Astrocyte of the cerebellum (primary cell): ENCODE data around the gene WIPI1.

Experiments used
- DNase-seq: peaks from one replicate; pipeline ENCODE4 v3.0.0-alpha.2; 2011; ENCODE audit warnings: low read depth
- H3K4me3 ChIP-seq: 2 replicates; pipeline ENCODE4 v1.5.1; 2011; ENCODE audit warnings: mild to moderate bottlenecking, low read depth, low read length, moderate library complexity
- in situ Hi-C: cut with HindIII; loops from 2 replicates; pipeline ENCODE4 v1.10.0; 2017; ENCODE audit warnings: low sequenced_read_pairs
- TF ChIP-seq, protein P1 (sequence below): IDR thresholded peaks from 2 replicates; pipeline ENCODE4 v1.5.1; 2012; ENCODE audit warnings: low read length, low read depth, moderate library complexity, mild to moderate bottlenecking; ENCODE audit errors: missing control alignments

WIPI1 gene

DNA sequence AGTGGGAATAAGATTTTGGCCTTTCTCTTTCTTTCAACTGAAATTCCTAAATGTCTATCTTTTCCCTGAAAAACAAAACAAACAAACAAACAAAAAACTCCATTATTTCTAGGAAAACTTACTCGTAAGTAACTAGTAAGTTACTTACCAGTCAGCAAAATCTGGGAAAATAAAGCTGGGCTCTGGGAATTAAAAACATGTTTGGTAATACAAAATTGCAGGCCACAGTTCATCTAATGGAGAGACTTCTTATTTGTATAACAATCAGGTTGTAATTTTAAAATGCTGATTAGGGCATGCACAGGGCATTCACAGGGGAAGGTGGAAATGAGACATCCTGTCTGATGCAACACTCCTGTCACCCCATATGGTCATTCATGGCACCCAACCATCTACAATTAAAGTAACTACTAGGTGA is 3.8 kb upstream of the WIPI1 start:
- in situ Hi-C loops: no loop called here
- DNase-seq: no peak
- TF ChIP-seq, protein P1, sequence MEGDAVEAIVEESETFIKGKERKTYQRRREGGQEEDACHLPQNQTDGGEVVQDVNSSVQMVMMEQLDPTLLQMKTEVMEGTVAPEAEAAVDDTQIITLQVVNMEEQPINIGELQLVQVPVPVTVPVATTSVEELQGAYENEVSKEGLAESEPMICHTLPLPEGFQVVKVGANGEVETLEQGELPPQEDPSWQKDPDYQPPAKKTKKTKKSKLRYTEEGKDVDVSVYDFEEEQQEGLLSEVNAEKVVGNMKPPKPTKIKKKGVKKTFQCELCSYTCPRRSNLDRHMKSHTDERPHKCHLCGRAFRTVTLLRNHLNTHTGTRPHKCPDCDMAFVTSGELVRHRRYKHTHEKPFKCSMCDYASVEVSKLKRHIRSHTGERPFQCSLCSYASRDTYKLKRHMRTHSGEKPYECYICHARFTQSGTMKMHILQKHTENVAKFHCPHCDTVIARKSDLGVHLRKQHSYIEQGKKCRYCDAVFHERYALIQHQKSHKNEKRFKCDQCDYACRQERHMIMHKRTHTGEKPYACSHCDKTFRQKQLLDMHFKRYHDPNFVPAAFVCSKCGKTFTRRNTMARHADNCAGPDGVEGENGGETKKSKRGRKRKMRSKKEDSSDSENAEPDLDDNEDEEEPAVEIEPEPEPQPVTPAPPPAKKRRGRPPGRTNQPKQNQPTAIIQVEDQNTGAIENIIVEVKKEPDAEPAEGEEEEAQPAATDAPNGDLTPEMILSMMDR: no peak
- H3K4me3 ChIP-seq: no peak overlapping the region

DNA sequence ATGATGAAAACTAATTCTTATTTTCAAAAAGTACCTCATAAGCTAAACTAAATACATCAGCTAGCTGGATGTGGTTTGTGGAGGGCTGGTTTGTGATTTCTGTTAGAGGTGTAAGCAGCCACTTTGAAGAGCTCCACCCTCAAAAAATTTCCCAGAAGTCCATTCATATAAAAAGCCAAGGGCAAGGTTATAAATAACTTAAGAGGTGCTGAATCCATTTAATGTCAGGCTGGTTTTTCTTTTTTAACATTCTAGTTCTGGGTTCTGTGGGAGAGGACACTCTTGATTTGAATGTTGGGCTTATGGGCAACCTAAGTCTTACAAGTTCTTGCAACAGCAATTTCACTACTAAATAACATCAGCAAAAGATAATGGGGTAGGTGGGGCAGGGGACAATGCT is 3.4 kb upstream of the WIPI1 start:
- in situ Hi-C loops: no loop called here
- DNase-seq: no peak
- TF ChIP-seq, protein P1: no peak
- H3K4me3 ChIP-seq: no peak overlapping the region

DNA sequence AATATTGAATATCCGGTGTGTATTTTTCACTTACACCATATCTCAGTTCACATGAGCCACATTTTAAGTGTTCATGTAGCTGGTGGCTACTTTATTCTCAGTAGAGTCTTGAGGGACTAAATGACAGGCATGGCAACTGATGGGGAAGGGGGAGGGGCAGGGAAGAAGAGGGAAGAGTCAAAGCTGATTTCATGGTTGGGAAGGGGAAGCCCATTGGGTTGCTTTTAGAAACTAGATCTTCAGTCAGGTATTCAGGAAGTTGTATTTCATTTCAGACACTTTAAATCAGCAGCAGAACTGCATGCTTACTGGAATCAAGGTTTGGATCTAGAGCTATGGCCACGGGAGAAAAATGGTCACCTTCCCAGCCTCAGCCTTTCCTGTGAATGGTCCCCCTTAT is 2.9 kb upstream of the WIPI1 start:
- in situ Hi-C loops: no loop called here

DNA sequence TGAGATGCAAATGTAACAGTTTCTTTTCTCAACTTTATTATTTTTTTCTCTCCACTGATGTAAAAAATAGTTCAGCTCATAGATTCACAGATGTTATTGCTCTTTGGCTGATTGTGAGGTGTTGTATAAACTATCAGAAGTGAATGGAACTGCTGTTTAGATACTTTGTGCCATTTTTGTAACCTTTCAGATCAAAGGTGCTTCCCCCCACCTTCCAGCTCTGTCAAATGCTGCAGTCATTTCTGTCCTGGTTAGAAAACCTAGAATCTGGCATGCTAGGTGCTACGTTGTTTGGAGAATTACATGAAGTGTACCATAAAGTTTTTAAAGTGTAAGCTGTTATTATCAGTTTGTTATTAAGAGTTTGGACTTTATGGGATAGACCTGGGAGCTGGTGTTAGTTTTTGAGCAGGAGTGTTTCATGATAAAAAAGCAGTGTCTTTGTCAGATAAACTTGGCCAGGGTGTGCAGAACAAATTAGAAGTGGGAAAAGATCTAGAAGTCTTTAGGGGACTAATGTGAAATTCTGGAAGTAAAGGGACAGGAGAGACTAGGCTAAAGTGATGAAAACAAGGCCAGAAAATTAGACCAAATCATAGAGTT is 1.8 kb upstream of the WIPI1 start:
- no peak overlapping the region for H3K4me3 ChIP-seq
- in situ Hi-C loops: no loop called here
- DNase-seq: no peak
- TF ChIP-seq, protein P1: no peak

More for the DNA sequence above, 2.9 kb upstream of the WIPI1 start:
- no peak overlapping the region for H3K4me3 ChIP-seq
- no peak for DNase-seq
- TF ChIP-seq, protein P1: no peak

DNA sequence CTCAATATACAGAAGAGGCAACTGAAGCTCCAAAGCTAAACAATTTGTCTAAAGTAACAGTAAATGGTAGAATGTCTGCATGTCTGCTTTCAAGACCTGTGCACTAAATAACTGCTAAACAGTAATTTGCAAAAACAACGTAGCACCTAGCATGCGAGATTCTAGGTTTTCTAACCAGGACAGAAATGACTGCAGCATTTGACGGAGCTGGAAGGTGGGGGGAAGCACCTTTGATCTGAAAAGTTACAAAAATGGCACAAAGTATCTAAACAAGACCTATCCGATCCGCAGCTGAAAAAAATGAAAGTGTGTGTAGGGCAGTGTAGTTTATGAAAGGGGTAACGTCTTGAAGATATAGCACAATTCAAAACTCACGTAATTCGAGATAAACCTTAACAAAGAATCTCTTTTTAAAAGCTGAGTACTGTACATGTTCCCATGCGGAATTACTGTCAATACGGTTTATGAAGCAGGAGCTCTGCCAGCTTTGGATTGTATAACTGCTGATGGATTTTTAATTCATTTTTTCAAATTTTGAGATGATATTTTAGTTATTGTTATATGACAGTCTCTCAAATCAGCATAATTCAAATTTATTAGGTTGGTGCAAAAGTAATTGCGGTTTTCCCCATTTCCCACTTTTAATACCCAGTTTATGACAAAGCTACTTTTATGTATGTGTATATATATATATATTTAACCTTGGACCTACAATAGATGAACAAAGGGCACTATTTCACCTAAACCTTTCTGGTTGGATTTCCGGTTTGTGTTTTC is 1.2 kb upstream of the WIPI1 start:
- TF ChIP-seq, protein P1: no peak
- DNase-seq: no peak
- H3K4me3 ChIP-seq: peak overlapping the region; percentile 47
- in situ Hi-C loops: no loop called here

DNA sequence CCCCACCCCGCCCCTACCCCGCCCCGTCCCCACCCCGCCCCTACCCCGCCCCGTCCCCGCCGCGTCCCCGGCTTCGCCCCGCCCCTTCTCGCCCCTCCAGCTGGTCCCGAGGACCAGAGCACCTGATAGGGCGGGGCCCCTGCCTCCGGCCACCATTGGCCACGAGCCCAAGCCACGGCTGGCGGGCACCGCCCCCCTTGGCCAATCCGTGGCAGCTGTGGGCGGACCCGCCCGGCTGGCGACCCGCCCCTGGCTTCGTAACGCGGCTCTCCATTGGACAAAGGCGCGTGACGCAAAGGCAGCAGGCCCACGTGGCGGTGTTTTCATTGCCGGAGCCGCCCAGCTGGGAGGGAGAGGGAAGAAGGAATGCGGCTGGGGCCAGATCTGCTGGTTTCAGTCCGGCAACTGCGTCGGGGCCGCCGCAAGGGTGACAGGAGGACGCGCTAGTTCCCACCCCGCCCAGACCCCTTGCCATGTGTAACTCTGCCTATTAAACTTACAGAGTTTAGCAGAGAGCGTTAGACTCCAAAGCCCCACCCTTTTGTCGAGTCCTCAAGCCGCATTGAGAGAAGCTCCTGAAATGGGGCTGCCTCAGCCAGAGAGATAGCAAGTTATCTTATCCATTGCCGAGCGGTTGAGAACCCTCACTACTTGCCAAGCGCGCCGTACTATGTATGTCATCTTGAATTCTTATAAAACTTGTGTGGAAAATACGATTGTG is 403 bp upstream of the WIPI1 start:
- peak; percentile 96 for DNase-seq
- peak overlapping the region; percentile 86 for H3K4me3 ChIP-seq
- TF ChIP-seq, protein P1: no peak
- in situ Hi-C loops: no loop called here
